GM18511 (cell line): ENCODE results near the gene SRD5A3.

Experiments
- ATAC-seq: cut with Tn5 transposase; IDR thresholded peaks from one replicate; pipeline ENCODE4 v1.9.1; 2021; ENCODE audit warnings: mild to moderate bottlenecking, moderate library complexity; ENCODE audit not compliant: unreplicated experiment

Gene SRD5A3

GRCh38 chr4:55345980-55346850 is at the start of gene SRD5A3:
SRD5A3 (plus strand) TSS chr4:55346242; CDS start chr4:55346337, 95 bp downstream.
- ATAC-seq, result peak; percentile 94

- no peak for ATAC-seq
Observed at GRCh38 chr4:55297346-55297745, 48.7 kb upstream of the SRD5A3 start.

- ATAC-seq, result no peak
Observed at GRCh38 chr4:55303760-55304165, 42.3 kb upstream of the SRD5A3 start.

GRCh38 chr4:55304303-55304702 is 41.7 kb upstream of the SRD5A3 start:
- no peak for ATAC-seq

GRCh38 chr4:55308071-55308470 is 38.0 kb upstream of the SRD5A3 start:
- no peak for ATAC-seq

GRCh38 chr4:55311792-55312488 is 34.1 kb upstream of the SRD5A3 start:
- ATAC-seq, result no peak

- peak; percentile 84 for ATAC-seq
Observed at GRCh38 chr4:55312489-55313101, 33.4 kb upstream of the SRD5A3 start.

- ATAC-seq, result no peak
Observed at GRCh38 chr4:55314141-55314820, 31.8 kb upstream of the SRD5A3 start.

- ATAC-seq, result no peak
Observed at GRCh38 chr4:55318175-55319129, 27.6 kb upstream of the SRD5A3 start.

GRCh38 chr4:55321707-55322264 is 24.3 kb upstream of the SRD5A3 start:
- ATAC-seq, result no peak

- no peak for ATAC-seq
Observed at GRCh38 chr4:55323375-55323774, 22.7 kb upstream of the SRD5A3 start.

- no peak for ATAC-seq
Observed at GRCh38 chr4:55326629-55327028, 19.4 kb upstream of the SRD5A3 start.

GRCh38 chr4:55329012-55329411 is 17.0 kb upstream of the SRD5A3 start:
- ATAC-seq, result no peak

GRCh38 chr4:55330241-55330640 is 15.8 kb upstream of the SRD5A3 start:
- no peak for ATAC-seq

GRCh38 chr4:55336138-55337034 is 9.7 kb upstream of the SRD5A3 start:
- no peak for ATAC-seq

GRCh38 chr4:55337944-55338343 is 8.1 kb upstream of the SRD5A3 start:
- ATAC-seq, result no peak

GRCh38 chr4:55338486-55338885 is 7.6 kb upstream of the SRD5A3 start:
- no peak for ATAC-seq

GRCh38 chr4:55340266-55340665 is 5.8 kb upstream of the SRD5A3 start:
- no peak for ATAC-seq

- no peak for ATAC-seq
Observed at GRCh38 chr4:55343887-55344286, 2.2 kb upstream of the SRD5A3 start.
